ENCODE results near the gene MRPL28.
"Not testable (repeated sequence)": the region's sequence is repeated elsewhere in the genome, so short reads cannot be mapped to it uniquely, and the experiment has no call there.

DNA sequence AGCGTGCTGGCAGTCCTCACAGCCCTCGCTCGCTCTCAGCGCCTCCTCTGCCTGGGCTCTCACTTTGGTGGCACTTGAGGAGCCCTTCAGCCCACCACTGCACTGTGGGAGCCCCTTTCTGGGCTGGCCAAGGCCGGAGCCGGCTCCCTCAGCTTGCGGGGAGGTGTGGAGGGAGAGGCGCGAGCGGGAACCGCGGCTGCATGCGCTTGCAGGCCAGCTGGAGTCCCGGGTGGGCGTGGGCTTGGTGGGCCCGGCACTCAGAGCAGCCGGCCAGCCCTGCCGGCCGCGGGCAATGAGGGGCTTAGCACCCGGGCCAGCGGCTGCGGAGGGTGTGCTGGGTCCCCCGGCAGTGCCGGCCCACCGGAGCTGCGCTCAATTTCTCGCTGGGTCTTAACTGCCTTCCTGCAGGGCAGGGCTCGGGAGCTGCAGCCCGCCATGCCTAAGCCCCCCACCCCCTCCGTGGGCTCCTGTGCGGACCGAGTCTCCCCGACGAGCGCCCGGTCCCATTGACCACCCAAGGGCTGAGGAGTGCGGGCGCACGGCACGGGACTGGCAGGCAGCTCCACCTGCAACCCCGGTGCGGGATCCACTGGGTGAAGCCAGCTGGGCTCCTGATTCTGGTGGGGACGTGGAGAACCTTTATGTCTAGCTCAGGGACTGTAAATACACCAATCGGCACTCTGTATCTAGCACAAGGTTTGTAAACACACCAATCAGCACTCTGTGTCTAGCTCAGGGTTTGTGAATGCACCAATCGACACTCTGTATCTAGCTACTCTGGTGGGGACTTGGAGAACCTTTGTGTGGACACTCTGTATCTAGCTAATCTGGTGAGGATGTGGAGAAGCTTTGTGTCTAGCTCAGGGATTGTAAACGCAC lies 29.0 kb downstream of the MRPL28 start:
- TF ChIP-seq, protein P1, sequence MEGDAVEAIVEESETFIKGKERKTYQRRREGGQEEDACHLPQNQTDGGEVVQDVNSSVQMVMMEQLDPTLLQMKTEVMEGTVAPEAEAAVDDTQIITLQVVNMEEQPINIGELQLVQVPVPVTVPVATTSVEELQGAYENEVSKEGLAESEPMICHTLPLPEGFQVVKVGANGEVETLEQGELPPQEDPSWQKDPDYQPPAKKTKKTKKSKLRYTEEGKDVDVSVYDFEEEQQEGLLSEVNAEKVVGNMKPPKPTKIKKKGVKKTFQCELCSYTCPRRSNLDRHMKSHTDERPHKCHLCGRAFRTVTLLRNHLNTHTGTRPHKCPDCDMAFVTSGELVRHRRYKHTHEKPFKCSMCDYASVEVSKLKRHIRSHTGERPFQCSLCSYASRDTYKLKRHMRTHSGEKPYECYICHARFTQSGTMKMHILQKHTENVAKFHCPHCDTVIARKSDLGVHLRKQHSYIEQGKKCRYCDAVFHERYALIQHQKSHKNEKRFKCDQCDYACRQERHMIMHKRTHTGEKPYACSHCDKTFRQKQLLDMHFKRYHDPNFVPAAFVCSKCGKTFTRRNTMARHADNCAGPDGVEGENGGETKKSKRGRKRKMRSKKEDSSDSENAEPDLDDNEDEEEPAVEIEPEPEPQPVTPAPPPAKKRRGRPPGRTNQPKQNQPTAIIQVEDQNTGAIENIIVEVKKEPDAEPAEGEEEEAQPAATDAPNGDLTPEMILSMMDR (IDR thresholded peaks at IDR 0.05; ENCODE audit: insufficient read depth, low read length, poor library complexity, severe bottlenecking) = not testable (repeated sequence)
- TF ChIP-seq EZH2phosphoT487 (conservative IDR thresholded peaks at IDR 0.05; ENCODE audit: low read length) = not testable (repeated sequence)
